Measurements from ENCODE around the gene NFIB.

NFIB gene

GRCh38 chr9:14313951-14314423, at the start of gene NFIB:
Gene NFIB, minus strand, starts transcription at chr9:14314141. Its CDS starts 630 bp downstream, at chr9:14313511.
- no peak for DNase-seq (ENCODE audit: low read depth in 2 of 2)

- no peak for DNase-seq (ENCODE audit: low read depth in 2 of 2)
Observed at GRCh38 chr9:14362175-14362574, 48.2 kb upstream of the NFIB start.

GRCh38 chr9:14361074-14361473, 47.1 kb upstream of the NFIB start:
- no peak for DNase-seq (ENCODE audit: low read depth in 2 of 2)

- DNase-seq (ENCODE audit: low read depth in 2 of 2) = no peak
Observed at GRCh38 chr9:14358523-14358922, 44.6 kb upstream of the NFIB start.

- no peak for DNase-seq (ENCODE audit: low read depth in 2 of 2)
Observed at GRCh38 chr9:14356351-14357265, 42.7 kb upstream of the NFIB start.

- DNase-seq (ENCODE audit: low read depth in 2 of 2) = no peak
Observed at GRCh38 chr9:14354201-14354600, 40.3 kb upstream of the NFIB start.

- peak; percentile 34 to 64 for DNase-seq (ENCODE audit: low read depth in 2 of 2)
Observed at GRCh38 chr9:14353222-14354056, 39.5 kb upstream of the NFIB start.

- DNase-seq (ENCODE audit: low read depth in 2 of 2) = no peak
Observed at GRCh38 chr9:14352503-14352902, 38.6 kb upstream of the NFIB start.

GRCh38 chr9:14351221-14351836, 37.4 kb upstream of the NFIB start:
- DNase-seq (ENCODE audit: low read depth in 2 of 2) = no peak

- no peak for DNase-seq (ENCODE audit: low read depth in 2 of 2)
Observed at GRCh38 chr9:14350754-14351153, 36.8 kb upstream of the NFIB start.

GRCh38 chr9:14350349-14350728, 36.4 kb upstream of the NFIB start:
- DNase-seq (ENCODE audit: low read depth in 2 of 2) = no peak

- DNase-seq (ENCODE audit: low read depth in 2 of 2) = no peak
Observed at GRCh38 chr9:14349447-14350348, 35.8 kb upstream of the NFIB start.

- DNase-seq (ENCODE audit: low read depth in 2 of 2) = no peak
Observed at GRCh38 chr9:14349146-14349446, 35.2 kb upstream of the NFIB start.

- DNase-seq (ENCODE audit: low read depth in 2 of 2) = no peak
Observed at GRCh38 chr9:14348373-14349145, 34.6 kb upstream of the NFIB start.

GRCh38 chr9:14348123-14348372, 34.1 kb upstream of the NFIB start:
- no peak for DNase-seq (ENCODE audit: low read depth in 2 of 2)

- DNase-seq (ENCODE audit: low read depth in 2 of 2) = no peak
Observed at GRCh38 chr9:14347406-14348122, 33.6 kb upstream of the NFIB start.

GRCh38 chr9:14346811-14347405, 33.0 kb upstream of the NFIB start:
- no peak for DNase-seq (ENCODE audit: low read depth in 2 of 2)

- DNase-seq (ENCODE audit: low read depth in 2 of 2) = no peak
Observed at GRCh38 chr9:14346231-14346791, 32.4 kb upstream of the NFIB start.
